Adrenal gland (tissue), 12 donors: ENCODE measurements around the gene EGR4. TPM values are rescaled to one million over a fixed set of nuclear protein-coding genes. Genes with fewer than 3 reads are reported as not detected.

Experiments
- DNase-seq, 7 donors: peaks; one replicate each; pipeline ENCODE4 v3.0.0-alpha.2; 2019 to 2020
- H3K27ac ChIP-seq, 5 donors: fragments of 200-600 bp; sonication (generic) in 4 of 5; 1 replicate in 3 of 5; 2 replicates in 2 of 5; pipeline versions ENCODE4 v1.5.1 to v1.8.0; 2016 to 2020; ENCODE audit warnings: mild to moderate bottlenecking in 1 of 5
- H3K27me3 ChIP-seq: fragments of 200-600 bp; 2 replicates; pipeline ENCODE4 v1.8.0; 2021
- H3K36me3 ChIP-seq, 2 donors: fragments of 200-600 bp; replicated peaks in 1 of 2; 1 replicate in 1 of 2; 2 replicates in 1 of 2; pipeline versions ENCODE4 v1.5.1 to v1.8.0; 2018 to 2022
- H3K4me1 ChIP-seq, 2 donors: fragments of 200-600 bp; replicated peaks in 1 of 2; 1 replicate in 1 of 2; 2 replicates in 1 of 2; pipeline versions ENCODE4 v1.5.1 to v1.8.0; 2018 to 2021
- H3K4me3 ChIP-seq, 4 donors: fragments of 200-600 bp; sonication (generic) in 3 of 4; one replicate each; pipeline ENCODE4 v1.5.1; 2016 to 2018
- H3K9me3 ChIP-seq, 3 donors: fragments of 200-600 bp; sonication (generic) in 1 of 3; replicated peaks in 1 of 3; 1 replicate in 2 of 3; 2 replicates in 1 of 3; pipeline versions ENCODE4 v1.5.1 to v1.8.0; 2016 to 2021
- CTCF ChIP-seq, 6 experiments: fragments of 450-650 bp in 4 of 6; fragments of 200-600 bp in 2 of 6; sonication (generic) in 1 of 6; IDR thresholded peaks; 1 replicate in 5 of 6; 2 replicates in 1 of 6; pipeline versions ENCODE4 v1.5.1 to v1.8.0; 2016 to 2021; ENCODE audit warnings: antibody characterized with exemption in 6 of 6, mild to moderate bottlenecking in 2 of 6, moderate library complexity in 1 of 6
- POLR2A ChIP-seq, 2 donors: fragments of 450-650 bp; IDR thresholded peaks; one replicate each; pipeline ENCODE4 v1.6.1; 2017; ENCODE audit warnings: antibody characterized with exemption in 2 of 2, mild to moderate bottlenecking in 2 of 2, moderate library complexity in 1 of 2
- WGBS, 4 donors: extraction: QIAGEN DNeasy Blood & Tissue Kit in 2 of 4; methylation state at CpG; one replicate each; pipeline versions ENCODE4 v1.1.5 to v1.1.7; 2013 to 2017; 5-methylcytosine and 5-hydroxymethylcytosine counted together
- intact Hi-C, 2 donors: fragments of 100-400 bp; cut with DNase I; formaldehyde crosslinking; loops; one replicate each; pipeline versions ENCODE4 v1.14.1 to v1.15.0; 2022 to 2023
- polyA plus RNA-seq, 3 donors: library from polyadenylated mRNA; stranded (reverse); fragments of 200-250 nt in 2 of 3; fragments of 350-450 nt in 1 of 3; fragmentation: Illumina TruSeq in 1 of 3; extraction: RNeasy Lipid Tissue Mini Kit (QIAGEN cat#74804) in 1 of 3; gene quantifications; one replicate each; pipeline ENCODE4 v1.2.3, GENCODE V29; 2013 to 2014
- total RNA-seq, 9 donors: library from RNA; depleted of rRNA in 4 of 9; stranded (reverse); fragments of >200 nt in 4 of 9; fragments of 120-200 nt in 1 of 9; fragmentation: NEBNext Ultra II Directional in 1 of 9; extraction: Animal tissue kit (Norgen Biotek cat#: 25700) in 1 of 9; gene quantifications; one replicate each; pipeline versions ENCODE4 v1.1.0 to v1.2.4, GENCODE V29; 2013 to 2023
- donor health status: healthy with polysubstance abuse.
- donor health status: Bipolar disorder and iron deficiency.
- donor health status: DM: yes; HTN: yes; CAD: no.
- donor health status: DM: no; HTN: no; CAD: no.
- donor health status: DM: no; HTN: no; CAD: no.
- donor health status: DM: yes; HTN: yes; CAD: no.

EGR4 gene
- total and polyA plus RNA-seq, 12 donors: 0.20 to 0.32 (median 0.30) TPM; not detected in 9

DNA sequence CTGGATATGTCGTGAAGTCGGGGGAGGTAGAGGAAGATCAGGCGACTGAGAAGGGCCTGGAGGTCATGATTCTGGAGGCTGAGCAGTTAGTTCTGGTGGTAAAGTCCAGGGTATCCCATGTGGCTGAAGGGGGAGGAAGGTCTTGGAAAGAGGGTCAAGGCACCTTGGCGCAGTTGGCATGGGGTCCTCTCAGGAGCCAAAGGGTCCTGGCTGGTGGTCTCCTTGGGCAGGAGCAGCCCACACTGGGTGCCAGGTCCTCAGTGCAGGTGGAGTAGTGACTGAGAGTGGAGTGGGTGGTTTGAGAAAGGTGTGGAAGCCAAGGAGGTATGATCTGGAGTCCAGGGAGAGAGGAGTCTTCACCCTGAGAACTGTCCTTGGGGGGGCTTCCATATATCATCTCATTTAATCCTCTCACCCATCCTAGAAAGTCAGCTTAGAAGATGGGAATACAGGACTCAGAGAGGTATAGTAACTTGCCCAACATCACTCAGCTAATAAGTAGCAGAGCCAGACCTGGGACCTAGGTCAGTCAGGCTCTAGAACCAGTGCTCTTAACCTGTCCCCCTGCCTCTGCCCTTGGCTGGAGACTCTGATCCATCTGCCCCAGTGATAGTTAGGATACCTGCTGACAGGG is 33.5 kb downstream of the EGR4 start:
- no peak overlapping the region for H3K27ac ChIP-seq
- H3K9me3 ChIP-seq: no peaks in the 10 kb centered on the region
- no peak for TF ChIP-seq CTCF (IDR thresholded peaks at IDR 0.05)
- TF ChIP-seq POLR2A (IDR thresholded peaks at IDR 0.05): no peak
- intact Hi-C loops: no loop called here
- WGBS, 4 donors: 69 to 87% (median 81%) methylated on average over 4 of the region's 4 CpGs
- peaks cover 5 to 6% of the 10 kb centered on the region in 2 donors for H3K4me1 ChIP-seq
- H3K4me3 ChIP-seq: no peak overlapping the region
- no peaks in the 10 kb centered on the region for H3K36me3 ChIP-seq
- no peaks in the 10 kb centered on the region for H3K27me3 ChIP-seq
- DNase-seq: no peak

GRCh38 chr2:73259276-73259675 is 34.1 kb downstream of the EGR4 start:
- Histone ChIP-seq H3K27ac (no peak overlapping the region), H3K4me1 (peaks cover 11% of the 10 kb centered on the region in 2 donors), H3K9me3 (no peaks in the 10 kb centered on the region), H3K4me3 (no peak overlapping the region), H3K27me3 (no peaks in the 10 kb centered on the region), H3K36me3 (no peaks in the 10 kb centered on the region)
- intact Hi-C loops: no loop called here
- no peak for DNase-seq
- 90 to 95% (median 92%) methylated on average over 6 to 8 of the region's 8 CpGs for WGBS, 4 donors
- TF ChIP-seq CTCF (IDR thresholded peaks at IDR 0.05): no peak
- TF ChIP-seq POLR2A (IDR thresholded peaks at IDR 0.05): no peak

- Histone ChIP-seq H3K9me3 (no peaks in the 10 kb centered on the region), H3K4me1 (peaks cover 13 to 15% of the 10 kb centered on the region in 2 donors), H3K27ac (no peak overlapping the region), H3K27me3 (no peaks in the 10 kb centered on the region), H3K36me3 (peaks cover 0 to 3% of the 10 kb centered on the region in 2 donors), H3K4me3 (no peak overlapping the region)
- intact Hi-C loops: no loop called here
- DNase-seq: no peak
- WGBS, 4 donors: 88 to 96% (median 92%) methylated on average over 9 of the region's 9 CpGs
- TF ChIP-seq CTCF (IDR thresholded peaks at IDR 0.05) (no peak), POLR2A (IDR thresholded peaks at IDR 0.05) (no peak)
These were observed 34.5 kb downstream of the EGR4 start for GRCh38 chr2:73258913-73259215.

GRCh38 chr2:73258186-73258912 is 35.0 kb downstream of the EGR4 start:
- H3K9me3 ChIP-seq: no peaks in the 10 kb centered on the region
- no peak overlapping the region for H3K27ac ChIP-seq
- WGBS, 4 donors: 74 to 94% (median 85%) methylated on average over 6 to 8 of the region's 8 CpGs
- no peak for DNase-seq
- H3K4me3 ChIP-seq: no peak overlapping the region
- no peaks in the 10 kb centered on the region for H3K27me3 ChIP-seq
- intact Hi-C loops: no loop called here
- peaks cover 17 to 19% of the 10 kb centered on the region in 2 donors for H3K4me1 ChIP-seq
- no peak for TF ChIP-seq CTCF (IDR thresholded peaks at IDR 0.05)
- TF ChIP-seq POLR2A (IDR thresholded peaks at IDR 0.05): no peak
- peaks cover 0 to 8% of the 10 kb centered on the region in 2 donors for H3K36me3 ChIP-seq
